ENCODE data around the gene HOXC12. TPM values are rescaled to one million over a fixed set of nuclear protein-coding genes. Genes with fewer than 3 reads are reported as not detected.

The HOXC12 gene
- total RNA-seq, 2 donors from 2014 or later, result not detected

GRCh38 chr12:53978477-53979356 is 24.0 kb downstream of the HOXC12 start:
- intact Hi-C loops (cut with DNase I), result no loop called here
- DNase-seq, result no peak
- no peak for ATAC-seq

- no peak for ATAC-seq
- no peak for DNase-seq
- intact Hi-C loops (cut with DNase I), result no loop called here
These were observed 25.6 kb downstream of the HOXC12 start for GRCh38 chr12:53980104-53980801.

- intact Hi-C loops (cut with DNase I), result no loop called here
- ATAC-seq, result no peak
These were observed 26.2 kb downstream of the HOXC12 start for GRCh38 chr12:53980802-53981496.

GRCh38 chr12:53981634-53982565 is 27.2 kb downstream of the HOXC12 start:
- DNase-seq (no peak), ATAC-seq (no peak)
- intact Hi-C loops (cut with DNase I), result no loop called here

More at GRCh38 chr12:53980802-53981496, 26.2 kb downstream of the HOXC12 start:
- no peak for DNase-seq

- no peak for DNase-seq
- ATAC-seq, result no peak
- intact Hi-C loops (cut with DNase I), result no loop called here
These were observed 28.2 kb downstream of the HOXC12 start for GRCh38 chr12:53982648-53983567.

GRCh38 chr12:53983568-53983949 is 28.9 kb downstream of the HOXC12 start:
- DNase-seq (no peak), ATAC-seq (no peak)
- intact Hi-C loops (cut with DNase I), result no loop called here

GRCh38 chr12:53983950-53984572 is 29.4 kb downstream of the HOXC12 start:
- no peak for ATAC-seq
- no peak for DNase-seq
- intact Hi-C loops (cut with DNase I), result no loop called here

GRCh38 chr12:53984901-53985691 is 30.4 kb downstream of the HOXC12 start, which contains the start of gene HOXC10:
Gene HOXC10, plus strand, starts transcription at chr12:53985146. Its CDS starts 114 bp downstream, at chr12:53985260.
- intact Hi-C loops (cut with DNase I), result no loop called here
- peak; percentile 64 to 75 for ATAC-seq
- peak; percentile 88 for DNase-seq

- DNase-seq, result no peak
- no peak for ATAC-seq
- intact Hi-C loops (cut with DNase I), result no loop called here
These were observed 30.9 kb downstream of the HOXC12 start for GRCh38 chr12:53985692-53985993.

- ATAC-seq (peak in 1 of 2 donors; percentile 28), DNase-seq (no peak)
- intact Hi-C loops (cut with DNase I), result no loop called here
These were observed 31.4 kb downstream of the HOXC12 start for GRCh38 chr12:53985994-53986685.

DNA sequence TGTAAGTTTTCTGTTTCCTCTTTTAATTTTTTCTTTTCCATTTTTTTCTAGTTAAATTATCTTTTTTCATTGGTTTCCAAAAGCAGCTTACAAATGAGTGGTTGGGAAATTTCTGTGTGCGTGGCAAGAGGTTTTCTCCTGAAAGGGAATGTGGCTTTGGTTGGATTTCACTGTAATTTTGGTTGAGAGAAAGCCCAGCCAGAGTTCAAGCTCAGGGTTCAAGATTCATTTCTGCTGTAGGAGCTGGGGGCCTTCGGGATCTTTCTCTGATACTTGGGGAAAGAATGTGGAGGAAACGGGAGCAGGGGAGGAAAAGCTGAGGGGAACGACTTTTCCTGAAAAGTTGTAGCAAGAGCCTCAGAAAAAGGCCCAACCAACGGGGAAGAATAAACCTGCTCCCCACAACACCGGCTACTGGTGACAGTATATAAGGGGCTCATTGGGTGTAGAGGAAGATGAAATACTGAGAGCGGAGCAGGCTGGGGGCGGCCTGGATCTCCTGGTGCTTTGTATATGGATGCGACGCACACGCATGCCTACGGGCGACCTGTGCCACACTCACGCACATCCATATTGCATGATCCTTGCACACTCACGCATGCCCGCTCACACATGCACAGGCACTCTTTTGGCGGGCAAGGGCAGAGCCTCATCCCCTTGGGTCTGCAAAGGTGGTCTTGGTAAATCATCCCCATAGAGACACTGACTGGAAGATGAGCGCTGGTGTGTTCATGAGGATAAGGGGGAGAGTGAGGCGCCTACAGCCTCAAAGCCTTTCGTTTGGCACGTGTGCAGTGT is 32.2 kb downstream of the HOXC12 start:
- ATAC-seq, result no peak
- no peak for DNase-seq
- intact Hi-C loops (cut with DNase I), result no loop called here

- intact Hi-C loops (cut with DNase I), result no loop called here
- no peak for ATAC-seq
- no peak for DNase-seq
These were observed 33.1 kb downstream of the HOXC12 start for GRCh38 chr12:53987787-53988230.

- no peak for ATAC-seq
- intact Hi-C loops (cut with DNase I), result no loop called here
- no peak for DNase-seq
These were observed 34.0 kb downstream of the HOXC12 start for GRCh38 chr12:53988541-53989226.

DNA sequence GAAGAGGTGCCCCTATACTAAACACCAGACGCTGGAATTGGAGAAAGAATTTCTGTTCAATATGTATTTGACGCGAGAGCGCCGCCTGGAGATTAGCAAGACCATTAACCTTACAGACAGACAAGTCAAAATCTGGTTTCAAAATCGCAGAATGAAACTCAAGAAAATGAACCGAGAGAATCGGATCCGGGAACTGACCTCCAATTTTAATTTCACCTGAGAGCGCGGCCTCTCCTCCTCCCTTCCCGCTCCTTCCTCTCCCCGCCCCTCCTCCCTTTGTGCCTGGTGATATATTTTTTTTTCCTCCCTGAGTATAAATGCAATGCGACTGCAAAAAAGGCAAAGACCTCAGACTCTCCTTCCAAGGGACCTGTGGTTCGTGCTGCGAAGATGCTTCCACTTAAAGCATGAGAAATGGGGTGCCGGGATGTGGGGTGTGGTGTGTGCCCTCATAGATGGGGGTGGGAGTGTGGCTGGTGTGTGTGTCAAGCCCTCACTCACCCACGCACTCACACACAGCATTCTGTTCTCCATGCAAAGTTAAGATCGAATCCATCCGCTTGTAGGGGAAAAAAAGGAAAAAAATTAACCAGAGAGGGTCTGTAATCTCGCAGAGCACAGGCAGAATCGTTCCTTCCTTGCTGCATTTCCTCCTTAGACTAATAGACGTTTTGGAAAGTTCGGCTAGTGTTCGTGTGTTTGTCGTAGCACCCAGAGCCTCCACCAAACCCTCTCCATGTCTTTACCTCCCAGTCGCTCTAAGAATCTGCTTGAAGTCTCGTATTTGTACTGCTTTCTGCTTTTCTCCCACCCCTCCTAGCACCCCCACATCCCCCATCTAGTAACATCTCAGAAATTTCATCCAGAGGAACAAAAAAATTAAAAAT is 34.8 kb downstream of the HOXC12 start:
- ATAC-seq (no peak), DNase-seq (no peak)
- intact Hi-C loops (cut with DNase I), result no loop called here

All from left cardiac atrium (tissue), 4 donors.